Right lobe of liver (tissue), 4 donors: ENCODE data around the gene IQSEC1.

ENCODE experiments used
- POLR2A ChIP-seq: fragments of 450-650 bp; IDR thresholded peaks from one replicate; pipeline ENCODE4 v1.6.1; 2017; ENCODE audit warnings: antibody characterized with exemption, mild to moderate bottlenecking
- TF ChIP-seq, protein P1 (sequence below), 4 donors: fragments of 200-600 bp in 3 of 4; fragments of 450-650 bp in 1 of 4; IDR thresholded peaks; one replicate each; pipeline versions ENCODE4 v1.5.1 to v1.8.0; 2016 to 2022; ENCODE audit warnings: antibody characterized with exemption in 4 of 4, mild to moderate bottlenecking in 2 of 4
- donor health status: DM: no; HTN: no; CAD: no.
- donor health status: DM: no; HTN: no; CAD: no.
- donor health status: DM: no; HTN: yes; CAD: no.

- TF ChIP-seq, protein P1, sequence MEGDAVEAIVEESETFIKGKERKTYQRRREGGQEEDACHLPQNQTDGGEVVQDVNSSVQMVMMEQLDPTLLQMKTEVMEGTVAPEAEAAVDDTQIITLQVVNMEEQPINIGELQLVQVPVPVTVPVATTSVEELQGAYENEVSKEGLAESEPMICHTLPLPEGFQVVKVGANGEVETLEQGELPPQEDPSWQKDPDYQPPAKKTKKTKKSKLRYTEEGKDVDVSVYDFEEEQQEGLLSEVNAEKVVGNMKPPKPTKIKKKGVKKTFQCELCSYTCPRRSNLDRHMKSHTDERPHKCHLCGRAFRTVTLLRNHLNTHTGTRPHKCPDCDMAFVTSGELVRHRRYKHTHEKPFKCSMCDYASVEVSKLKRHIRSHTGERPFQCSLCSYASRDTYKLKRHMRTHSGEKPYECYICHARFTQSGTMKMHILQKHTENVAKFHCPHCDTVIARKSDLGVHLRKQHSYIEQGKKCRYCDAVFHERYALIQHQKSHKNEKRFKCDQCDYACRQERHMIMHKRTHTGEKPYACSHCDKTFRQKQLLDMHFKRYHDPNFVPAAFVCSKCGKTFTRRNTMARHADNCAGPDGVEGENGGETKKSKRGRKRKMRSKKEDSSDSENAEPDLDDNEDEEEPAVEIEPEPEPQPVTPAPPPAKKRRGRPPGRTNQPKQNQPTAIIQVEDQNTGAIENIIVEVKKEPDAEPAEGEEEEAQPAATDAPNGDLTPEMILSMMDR (IDR thresholded peaks at IDR 0.05) = no peak
- no peak for TF ChIP-seq POLR2A
Measured at GRCh38 chr3:13043656-13044055, 29.6 kb downstream of the IQSEC1 start.
